SK-N-SH (cell line): ENCODE data around the gene KCNH3. TPM values are rescaled to one million over a fixed set of nuclear protein-coding genes. Genes with fewer than 3 reads are reported as not detected.

Experiments used
- CTCF ChIA-PET: fragments of 300-600, 350-600 bp; formaldehyde crosslinking; extraction: SDS; loops from one replicate; lab custom pipeline; 2021; lab: Yijun Ruan, JAX
- POLR2A ChIA-PET: fragments of 350-600 bp; sonication (Branson Sonifier 250); formaldehyde crosslinking; extraction: SDS; loops from one replicate; lab custom pipeline; 2020; ENCODE audit warnings: antibody characterized with exemption, inconsistent platforms; lab: Yijun Ruan, JAX
- DNase-seq: peaks from one replicate; pipeline ENCODE4 v3.0.0; 2012
- H2AFZ ChIP-seq: fragments of 200-600 bp; sonication (generic); 2 replicates; pipeline ENCODE4 v1.8.1; 2016; ENCODE audit warnings: antibody characterized with exemption, mild to moderate bottlenecking, low read depth
- H3F3A ChIP-seq: fragments of 200-600 bp; sonication (generic); replicated peaks from 2 replicates; pipeline ENCODE3; 2016; ENCODE audit warnings: antibody characterized with exemption, mild to moderate bottlenecking; ENCODE audit not compliant: insufficient read depth
- H3K27ac ChIP-seq, 2 experiments: fragments of 200-500 bp in 1 of 2; fragments of 200-600 bp in 1 of 2; sonication (Bioruptor generic) in 1 of 2; sonication (generic), shearing (Covaris generic) in 1 of 2; 2 replicates each; pipeline versions ENCODE4 v1.5.1 to v1.6.1; 2014 to 2016; ENCODE audit warnings: low read depth in 2 of 2, inconsistent platforms in 1 of 2, low read length in 1 of 2, mild to moderate bottlenecking in 1 of 2, mixed read lengths in 1 of 2
- H3K27me3 ChIP-seq: fragments of 200-600 bp; sonication (generic), shearing (Covaris generic); 2 replicates; pipeline ENCODE4 v1.6.1; 2016; ENCODE audit warnings: mixed run types; ENCODE audit not compliant: insufficient read depth
- H3K36me3 ChIP-seq, 2 experiments: fragments of 200-500 bp in 1 of 2; fragments of 200-600 bp in 1 of 2; sonication (Bioruptor generic) in 1 of 2; sonication (generic) in 1 of 2; replicated peaks in 1 of 2; 2 replicates each; pipeline versions ENCODE3 to v1.5.1; 2014 to 2016; ENCODE audit warnings: low read length in 1 of 2, mild to moderate bottlenecking in 1 of 2; ENCODE audit not compliant: insufficient read depth in 2 of 2, control insufficient read depth in 1 of 2
- H3K4me1 ChIP-seq, 2 experiments: fragments of 200-500 bp in 1 of 2; fragments of 200-600 bp in 1 of 2; sonication (Bioruptor generic) in 1 of 2; sonication (generic), shearing (Covaris generic) in 1 of 2; 2 replicates each; pipeline versions ENCODE4 v1.5.1 to v1.6.1; 2014 to 2016; ENCODE audit warnings: low read depth in 1 of 2, low read length in 1 of 2, mixed run types in 1 of 2; ENCODE audit not compliant: insufficient read depth in 2 of 2, control insufficient read depth in 1 of 2
- H3K4me2 ChIP-seq: fragments of 200-600 bp; sonication (generic), shearing (Covaris generic); 2 replicates; pipeline ENCODE4 v1.6.1; 2017; ENCODE audit warnings: mixed run types
- H3K4me3 ChIP-seq, 2 experiments: fragments of 200-500 bp in 1 of 2; fragments of 200-600 bp in 1 of 2; sonication (Bioruptor generic) in 1 of 2; sonication (generic), shearing (Covaris generic) in 1 of 2; 2 replicates each; pipeline versions ENCODE4 v1.5.1 to v1.8.1; 2014 to 2016; ENCODE audit warnings: low read depth in 2 of 2, inconsistent platforms in 1 of 2, low read length in 1 of 2, mild to moderate bottlenecking in 1 of 2, mixed read lengths in 1 of 2, moderate library complexity in 1 of 2
- H3K79me2 ChIP-seq: fragments of 200-600 bp; sonication (generic); 2 replicates; pipeline ENCODE4 v1.8.1; 2017; ENCODE audit warnings: mild to moderate bottlenecking; ENCODE audit not compliant: insufficient read depth
- H3K9ac ChIP-seq: fragments of 200-600 bp; sonication (generic); 2 replicates; pipeline ENCODE4 v1.6.1; 2017; ENCODE audit warnings: mixed run types
- H3K9me2 ChIP-seq: fragments of 200-600 bp; sonication (generic); 2 replicates; pipeline ENCODE4 v1.6.1; 2017; ENCODE audit warnings: mixed run types
- H3K9me3 ChIP-seq: fragments of 200-600 bp; sonication (generic); 2 replicates; pipeline ENCODE4 v1.6.1; 2017; ENCODE audit warnings: mixed run types, mild to moderate bottlenecking, moderate library complexity
- H4K20me1 ChIP-seq: fragments of 200-600 bp; sonication (generic); 2 replicates; pipeline ENCODE4 v1.6.1; 2017; ENCODE audit warnings: mild to moderate bottlenecking, mixed run types; ENCODE audit not compliant: insufficient read depth
- CHD2 ChIP-seq: fragments of 150-350 bp; IDR thresholded peaks from 2 replicates; pipeline ENCODE4 v1.6.1; 2018; ENCODE audit warnings: low read length; ENCODE audit not compliant: partially characterized antibody
- ELF1 ChIP-seq: IDR thresholded peaks from 2 replicates; pipeline ENCODE4 v1.4.0; 2012
- EP300 ChIP-seq, 2 experiments: IDR thresholded peaks; 2 replicates each; pipeline versions ENCODE4 v1.4.0 to v1.6.1; 2012; ENCODE audit warnings: borderline replicate concordance in 1 of 2, low read depth in 1 of 2, low read length in 1 of 2
- FOXM1 ChIP-seq: IDR thresholded peaks from 2 replicates; pipeline ENCODE4 v1.4.0; 2012; ENCODE audit warnings: low read depth, mild to moderate bottlenecking
- GABPA ChIP-seq: IDR thresholded peaks from 2 replicates; pipeline ENCODE4 v1.4.0; 2012; ENCODE audit warnings: low read depth, mild to moderate bottlenecking
- GATA2 ChIP-seq: sonication (generic); formaldehyde crosslinking; IDR thresholded peaks from 2 replicates; pipeline ENCODE4 v1.5.0; 2020; ENCODE audit warnings: mild to moderate bottlenecking, missing genetic modification reagents
- IRF3 ChIP-seq: fragments of 150-350 bp; IDR thresholded peaks from 2 replicates; pipeline ENCODE4 v1.6.1; 2016; ENCODE audit warnings: mild to moderate bottlenecking, low read depth, low read length
- JUND ChIP-seq: IDR thresholded peaks from 2 replicates; pipeline ENCODE4 v1.4.0; 2012
- MXI1 ChIP-seq: IDR thresholded peaks from 2 replicates; pipeline ENCODE4 v1.6.1; 2012; ENCODE audit warnings: mild to moderate bottlenecking, low read depth, low read length, improper control_type of control experiment
- NFIC ChIP-seq: IDR thresholded peaks from 2 replicates; pipeline ENCODE4 v1.4.0; 2012; ENCODE audit warnings: borderline replicate concordance
- PBX3 ChIP-seq: IDR thresholded peaks from 2 replicates; pipeline ENCODE4; 2012
- POLR2AphosphoS5 ChIP-seq: IDR thresholded peaks from 2 replicates; pipeline ENCODE4 v1.6.1; 2012; ENCODE audit warnings: low read depth, low read length
- RCOR1 ChIP-seq: fragments of 150-350 bp; IDR thresholded peaks from 2 replicates; pipeline ENCODE4 v1.6.1; 2017; ENCODE audit warnings: antibody characterized with exemption, low read length
- REST ChIP-seq: IDR thresholded peaks from 2 replicates; pipeline ENCODE4 v1.6.1; 2012; ENCODE audit warnings: mild to moderate bottlenecking, low read depth, low read length, moderate library complexity
- RFX5 ChIP-seq: IDR thresholded peaks from 2 replicates; pipeline ENCODE4 v1.6.1; 2012; ENCODE audit warnings: mild to moderate bottlenecking, improper control_type of control experiment, low read length
- SIN3A ChIP-seq: IDR thresholded peaks from 2 replicates; pipeline ENCODE4 v1.6.1; 2012; ENCODE audit warnings: low read depth, mild to moderate bottlenecking, low read length, moderate library complexity, borderline replicate concordance
- TAF1 ChIP-seq: IDR thresholded peaks from 2 replicates; pipeline ENCODE4 v1.6.1; 2012; ENCODE audit warnings: low read depth, mild to moderate bottlenecking, low read length, moderate library complexity, borderline replicate concordance
- TCF12 ChIP-seq: IDR thresholded peaks from 2 replicates; pipeline ENCODE4 v1.4.0; 2012
- USF1 ChIP-seq: IDR thresholded peaks from 2 replicates; pipeline ENCODE4 v1.4.0; 2012; ENCODE audit warnings: low read depth, borderline replicate concordance
- USF2 ChIP-seq: fragments of 150-350 bp; IDR thresholded peaks from 2 replicates; pipeline ENCODE4 v1.6.1; 2017; ENCODE audit warnings: antibody characterized with exemption, low read length, low read depth, borderline replicate concordance
- WGBS: methylation state at CpG from one replicate; pipeline ENCODE4 v1.1.6; 2017; ENCODE audit warnings: low lambda C conversion rate; 5-methylcytosine and 5-hydroxymethylcytosine counted together
- polyA plus RNA-seq, 3 experiments: library from polyadenylated mRNA; depleted of rRNA; stranded (reverse); fragments of >200 nt; gene quantifications; 2 replicates each; pipeline ENCODE4 v1.2.3, GENCODE V29; 2012
- TF ChIP-seq, protein P1 (sequence below): IDR thresholded peaks from 2 replicates; pipeline ENCODE4 v1.4.0; 2012; ENCODE audit warnings: low read depth, borderline replicate concordance
- TF ChIP-seq, protein P2 (sequence below): fragments of 200-600 bp; sonication (generic); IDR thresholded peaks from 2 replicates; pipeline ENCODE4 v1.6.1; 2017; ENCODE audit warnings: antibody characterized with exemption, mild to moderate bottlenecking, moderate library complexity

Gene KCNH3
- polyA plus RNA-seq, 1 of the 3 experiments (the other 2 are of a cell fraction): 3.7 TPM

- Histone ChIP-seq H3K4me3 (no peak overlapping the region), H3K4me1 (peaks cover 0 to 34% of the 10 kb centered on the region in 2 experiments; a peak in 2 of 4 replicates), H3K27ac (peak overlapping the region; percentile 61 to 90; a peak in 3 of 4 replicates), H3F3A (peaks cover 50% of the 10 kb centered on the region), H3K4me2 (peak overlapping the region; percentile 60), H3K9me2 (no peaks in the 10 kb centered on the region), H3K79me2 (peaks cover 56% of the 10 kb centered on the region), H3K9me3 (no peaks in the 10 kb centered on the region), H3K27me3 (no peaks in the 10 kb centered on the region), H4K20me1 (no peaks in the 10 kb centered on the region), H3K36me3 (peaks cover 3 to 39% of the 10 kb centered on the region in 2 experiments), H2AFZ (no peak overlapping the region; the same call in 1 of the 2 replicates), H3K9ac (peak overlapping the region; percentile 59)
- POLR2A ChIA-PET: no interaction called here
- CTCF ChIA-PET: interaction anchor here (1.0 to 1.6 kb wide), 2 partner anchors 25 to 131 kb away, joined by 3 read pairs; no protein-coding TSS in a partner anchor
- WGBS: 22% methylated on average over 4 of the region's 4 CpGs
- DNase-seq: no peak
- TF ChIP-seq GABPA (no peak), GATA2 (CRISPR knock-in tag) (no peak), JUND (peak; percentile 93), IRF3 (no peak), ELF1 (peak; percentile 92), USF2 (no peak), TCF12 (peak; percentile 93), POLR2AphosphoS5 (peak; percentile 29; the same call in 1 of the 2 replicates), PBX3 (peak; percentile 94), REST (no peak), CHD2 (no peak), RCOR1 (no peak), SIN3A (no peak; the same call in 1 of the 2 replicates), EP300 (IDR thresholded peaks at IDR 0.05; ENCODE audit: borderline replicate concordance in 1 of 2, low read depth in 1 of 2, low read length in 1 of 2) (peak in 1 of 2 experiments; percentile 93; a peak in 2 of 4 replicates), RFX5 (no peak), NFIC (peak; percentile 62; the same call in 1 of the 2 replicates), TAF1 (no peak), USF1 (peak; percentile 52; the same call in 1 of the 2 replicates), FOXM1 (peak; percentile 81), MXI1 (no peak)
- TF ChIP-seq, protein P1, sequence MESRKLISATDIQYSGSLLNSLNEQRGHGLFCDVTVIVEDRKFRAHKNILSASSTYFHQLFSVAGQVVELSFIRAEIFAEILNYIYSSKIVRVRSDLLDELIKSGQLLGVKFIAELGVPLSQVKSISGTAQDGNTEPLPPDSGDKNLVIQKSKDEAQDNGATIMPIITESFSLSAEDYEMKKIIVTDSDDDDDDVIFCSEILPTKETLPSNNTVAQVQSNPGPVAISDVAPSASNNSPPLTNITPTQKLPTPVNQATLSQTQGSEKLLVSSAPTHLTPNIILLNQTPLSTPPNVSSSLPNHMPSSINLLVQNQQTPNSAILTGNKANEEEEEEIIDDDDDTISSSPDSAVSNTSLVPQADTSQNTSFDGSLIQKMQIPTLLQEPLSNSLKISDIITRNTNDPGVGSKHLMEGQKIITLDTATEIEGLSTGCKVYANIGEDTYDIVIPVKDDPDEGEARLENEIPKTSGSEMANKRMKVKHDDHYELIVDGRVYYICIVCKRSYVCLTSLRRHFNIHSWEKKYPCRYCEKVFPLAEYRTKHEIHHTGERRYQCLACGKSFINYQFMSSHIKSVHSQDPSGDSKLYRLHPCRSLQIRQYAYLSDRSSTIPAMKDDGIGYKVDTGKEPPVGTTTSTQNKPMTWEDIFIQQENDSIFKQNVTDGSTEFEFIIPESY: no peak
- TF ChIP-seq, protein P2, sequence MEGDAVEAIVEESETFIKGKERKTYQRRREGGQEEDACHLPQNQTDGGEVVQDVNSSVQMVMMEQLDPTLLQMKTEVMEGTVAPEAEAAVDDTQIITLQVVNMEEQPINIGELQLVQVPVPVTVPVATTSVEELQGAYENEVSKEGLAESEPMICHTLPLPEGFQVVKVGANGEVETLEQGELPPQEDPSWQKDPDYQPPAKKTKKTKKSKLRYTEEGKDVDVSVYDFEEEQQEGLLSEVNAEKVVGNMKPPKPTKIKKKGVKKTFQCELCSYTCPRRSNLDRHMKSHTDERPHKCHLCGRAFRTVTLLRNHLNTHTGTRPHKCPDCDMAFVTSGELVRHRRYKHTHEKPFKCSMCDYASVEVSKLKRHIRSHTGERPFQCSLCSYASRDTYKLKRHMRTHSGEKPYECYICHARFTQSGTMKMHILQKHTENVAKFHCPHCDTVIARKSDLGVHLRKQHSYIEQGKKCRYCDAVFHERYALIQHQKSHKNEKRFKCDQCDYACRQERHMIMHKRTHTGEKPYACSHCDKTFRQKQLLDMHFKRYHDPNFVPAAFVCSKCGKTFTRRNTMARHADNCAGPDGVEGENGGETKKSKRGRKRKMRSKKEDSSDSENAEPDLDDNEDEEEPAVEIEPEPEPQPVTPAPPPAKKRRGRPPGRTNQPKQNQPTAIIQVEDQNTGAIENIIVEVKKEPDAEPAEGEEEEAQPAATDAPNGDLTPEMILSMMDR: peak; percentile 45
Observed at GRCh38 chr12:49489720-49490119, 49.1 kb upstream of the KCNH3 start.
